NCI-H2081 (cell line): ENCODE data around the gene PALLD.
"Not testable (repeated sequence)": the region's sequence is repeated elsewhere in the genome, so short reads cannot be mapped to it uniquely, and the experiment has no call there.

Source experiments
- DNase-seq, 2 experiments: peaks; one replicate each; lab custom pipeline; 2025; lab: John Stamatoyannopoulos, UW

PALLD gene

GRCh38 chr4:168496834-168497233 is at the start of gene PALLD:
Gene PALLD (plus strand): TSS chr4:168497052.
- DNase-seq: no peak

DNA sequence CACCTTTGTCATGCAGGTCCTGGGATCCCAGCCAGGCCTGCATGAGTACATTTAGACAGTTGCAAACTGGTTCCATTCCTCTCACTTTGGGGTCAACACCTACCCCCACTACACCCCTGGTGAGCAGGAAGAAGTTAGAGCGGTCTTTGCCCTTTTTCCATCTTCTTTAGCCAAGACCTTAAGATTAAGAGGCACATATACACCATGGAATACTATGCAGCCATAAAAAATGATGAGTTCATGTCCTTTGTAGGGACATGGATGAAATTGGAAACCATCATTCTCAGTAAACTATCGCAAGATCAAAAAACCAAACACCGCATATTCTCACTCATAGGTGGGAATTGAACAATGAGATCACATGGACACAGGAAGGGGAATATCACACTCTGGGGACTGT is 47.8 kb upstream of the PALLD start:
- DNase-seq: not testable (repeated sequence)

DNA sequence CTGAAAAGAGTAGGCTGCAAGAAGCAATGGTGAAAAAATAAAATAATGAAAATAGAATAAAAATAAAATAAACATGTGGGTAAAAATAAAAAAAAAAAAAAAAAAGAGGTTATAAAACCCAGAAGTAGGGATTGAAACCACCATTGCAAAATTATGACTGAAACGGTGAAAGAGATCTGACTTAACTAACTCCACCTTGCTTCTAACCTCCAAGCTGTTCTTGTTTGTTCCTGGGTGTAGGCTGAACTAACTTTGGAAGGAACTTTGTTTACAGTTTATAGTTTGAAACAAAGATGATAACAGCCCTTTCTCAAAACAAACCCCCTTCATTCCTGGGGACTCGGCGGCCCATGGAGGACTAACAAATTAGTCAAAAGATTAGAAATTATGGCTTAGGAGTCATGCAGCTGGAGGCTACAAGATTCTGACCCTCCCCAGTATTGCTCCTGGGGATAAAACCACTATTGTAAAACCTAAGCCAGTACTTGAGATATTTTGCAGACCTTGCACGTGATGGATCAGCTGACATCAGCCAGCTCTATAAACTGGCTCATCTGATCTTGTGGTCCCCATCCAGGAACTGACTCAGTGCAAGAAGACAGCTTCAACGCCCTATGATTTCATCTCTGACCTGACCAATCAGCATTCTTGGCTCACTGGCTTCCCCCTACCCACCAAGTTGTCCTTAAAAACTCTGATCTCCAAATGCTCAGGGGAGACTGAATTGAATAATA is 47.0 kb upstream of the PALLD start:
- no peak for DNase-seq

DNA sequence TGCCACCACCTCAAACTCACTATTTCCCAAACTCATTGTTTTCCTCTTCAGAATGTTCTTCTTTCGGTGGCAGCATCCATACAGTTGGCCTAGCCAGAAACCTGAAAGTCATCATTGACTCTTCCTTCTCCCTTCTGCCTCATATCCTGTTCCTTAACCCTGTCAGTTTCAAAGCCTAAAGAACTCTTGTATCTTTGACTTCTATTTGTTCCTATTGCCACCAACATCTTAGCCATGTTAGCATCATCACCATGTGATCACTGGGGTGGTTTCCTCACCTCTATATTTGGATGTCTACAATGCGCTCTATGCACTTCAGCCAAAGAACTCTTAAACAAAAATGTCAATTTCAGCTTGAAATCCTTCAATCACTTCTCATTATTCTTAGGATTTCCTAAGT is 45.5 kb upstream of the PALLD start:
- no peak for DNase-seq

- no peak for DNase-seq
Observed at GRCh38 chr4:168451744-168452390, 45.0 kb upstream of the PALLD start.

DNA sequence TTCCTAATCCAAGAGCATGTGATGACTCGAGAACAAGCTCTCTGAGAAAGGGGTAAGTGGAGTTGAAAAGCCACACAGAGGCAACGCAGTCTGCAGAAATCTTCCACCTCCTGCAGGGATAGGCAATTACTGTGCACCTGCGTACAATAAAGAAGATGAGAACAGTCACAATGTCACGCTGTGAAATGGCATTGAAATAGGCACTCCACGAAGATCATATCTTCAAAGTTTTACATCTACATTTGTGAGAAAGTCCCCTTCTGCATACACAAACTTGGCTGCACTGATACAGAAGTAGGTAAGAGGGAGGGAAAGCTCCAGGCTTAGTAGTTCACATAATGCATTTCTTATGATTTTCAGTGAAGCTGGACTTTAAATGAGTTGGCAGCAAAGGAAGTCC is 43.7 kb upstream of the PALLD start:
- DNase-seq: peak; percentile 9 to 62

- not testable (repeated sequence) for DNase-seq
Observed at GRCh38 chr4:168458256-168458655, 38.6 kb upstream of the PALLD start.

DNA sequence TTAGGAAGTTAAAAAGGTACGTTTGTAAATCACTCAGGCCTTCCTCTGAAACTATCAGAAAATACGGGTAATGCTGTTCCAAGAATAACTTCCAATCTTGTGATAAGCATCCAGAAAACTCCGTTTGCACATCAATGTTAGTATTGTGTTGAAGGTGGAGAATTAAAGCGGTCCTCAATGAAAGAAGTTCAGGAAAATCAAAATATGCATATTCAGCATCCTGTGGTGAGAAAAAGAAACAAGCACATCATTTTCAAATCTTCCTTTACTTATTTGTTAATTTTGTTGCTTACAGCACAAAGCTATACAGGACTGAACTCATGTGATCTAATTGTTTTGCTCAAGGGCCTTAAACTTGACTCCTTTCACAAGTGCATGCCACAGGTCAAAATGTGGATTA is 35.0 kb upstream of the PALLD start:
- no peak for DNase-seq

DNA sequence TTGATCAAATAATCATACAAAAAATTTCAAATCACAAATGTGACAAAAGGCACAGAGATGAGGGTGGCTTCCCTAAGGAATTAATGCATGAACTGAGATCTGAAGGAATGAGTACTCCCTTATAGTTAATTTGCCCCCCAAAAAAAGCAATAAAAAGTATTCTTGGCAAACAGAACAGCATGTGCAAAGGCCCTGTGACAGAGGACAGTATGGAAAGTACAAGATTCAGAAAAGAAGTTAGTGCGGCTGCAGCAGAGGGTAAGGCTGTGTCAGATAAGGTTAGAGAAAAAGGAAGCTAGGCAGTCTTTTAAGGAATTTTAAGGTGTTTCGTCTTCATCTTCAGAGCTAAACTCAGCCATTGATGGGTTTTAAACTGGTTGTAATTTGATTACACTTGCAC is 23.9 kb upstream of the PALLD start:
- DNase-seq: no peak

DNA sequence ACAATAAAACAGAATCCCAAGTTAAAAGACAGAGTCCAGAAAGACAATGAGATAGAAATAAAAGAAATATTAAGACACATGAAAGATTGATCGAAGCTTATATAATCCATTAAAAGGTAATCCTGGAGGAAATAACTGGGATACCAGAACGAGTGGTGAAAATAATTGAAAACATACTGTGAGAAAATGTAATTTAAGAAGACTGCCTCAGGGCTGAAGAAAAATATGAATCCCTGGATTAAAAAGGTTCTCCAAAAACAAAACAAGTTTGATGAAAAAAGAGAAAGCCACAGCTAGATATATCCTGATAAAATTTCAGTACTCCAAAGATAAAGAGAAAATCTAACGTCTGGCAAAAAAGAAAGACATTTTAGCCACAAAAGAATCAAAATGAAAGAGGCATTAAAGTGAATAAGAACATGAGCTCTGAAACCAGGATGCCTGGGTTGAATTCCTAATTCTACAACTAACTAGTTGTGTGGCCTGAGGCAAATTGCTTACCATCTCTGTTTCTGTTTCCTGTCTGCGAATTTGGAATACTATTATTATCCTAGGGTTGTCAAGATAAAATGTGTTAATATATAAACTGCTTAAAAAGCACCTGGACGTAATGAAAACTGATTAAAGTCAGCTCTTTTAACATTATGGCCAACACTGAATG is 22.1 kb upstream of the PALLD start:
- DNase-seq: peak in 1 of 2 experiments; percentile 2

DNA sequence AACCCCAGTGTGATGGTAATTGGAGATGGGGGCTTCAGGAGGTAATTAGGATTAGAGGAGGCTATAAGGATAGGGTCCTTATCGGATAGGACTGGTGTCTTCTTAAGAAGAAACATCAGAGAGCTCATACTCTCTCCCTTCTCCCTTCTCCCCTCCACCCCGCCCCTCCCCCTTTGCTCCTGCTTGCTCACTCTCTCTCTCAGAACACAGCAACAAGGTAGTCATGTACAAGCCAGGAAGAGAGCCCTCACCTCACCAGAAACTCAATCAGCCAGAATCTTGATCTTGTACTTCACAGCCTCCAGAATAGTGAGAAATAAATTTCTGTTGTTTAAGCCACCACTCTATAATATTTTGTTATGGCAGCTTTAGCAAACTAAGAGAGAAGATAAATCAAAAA is 21.1 kb upstream of the PALLD start:
- DNase-seq: no peak

GRCh38 chr4:168478868-168479267 is 18.0 kb upstream of the PALLD start:
- DNase-seq: no peak

GRCh38 chr4:168480931-168481611 is 15.8 kb upstream of the PALLD start:
- peak; percentile 7 to 23 for DNase-seq

GRCh38 chr4:168483811-168484210 is 13.0 kb upstream of the PALLD start:
- DNase-seq: no peak

- no peak for DNase-seq
Observed at GRCh38 chr4:168484626-168485025, 12.2 kb upstream of the PALLD start.

DNA sequence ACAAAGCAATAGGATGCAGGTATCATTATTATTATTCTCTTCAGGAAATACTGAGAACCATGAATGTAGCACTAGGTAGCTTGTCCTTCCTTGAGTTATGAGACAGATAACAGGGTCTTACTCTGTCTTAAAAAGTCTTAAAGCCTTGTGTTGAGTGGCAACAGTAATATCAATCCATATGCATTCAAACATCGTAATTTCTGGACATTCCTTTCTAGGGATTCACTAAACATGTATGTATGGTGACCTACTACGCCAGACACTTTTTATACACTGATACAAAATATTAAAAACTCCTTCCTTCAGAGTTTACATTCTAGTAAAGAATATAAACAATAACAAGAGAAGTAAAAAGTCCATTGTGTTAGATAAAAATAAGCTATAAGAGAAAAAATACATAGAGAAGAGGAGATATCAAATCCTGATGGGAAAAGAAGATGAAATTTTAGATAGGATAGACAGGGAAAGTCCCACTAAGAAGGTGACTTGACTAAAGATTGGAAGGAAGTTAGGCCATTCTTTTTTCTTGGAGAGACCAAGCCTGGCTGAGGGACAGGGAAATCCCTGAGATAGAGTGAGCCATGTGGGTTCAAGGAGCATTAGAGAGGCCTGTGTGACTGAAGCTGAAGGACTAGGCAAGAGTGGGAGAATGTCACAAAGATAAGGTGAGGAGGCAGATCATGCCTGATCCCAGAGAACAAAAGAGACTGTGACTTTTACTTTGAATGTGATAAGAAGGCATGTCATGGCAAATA is 11.5 kb upstream of the PALLD start:
- DNase-seq: no peak

DNA sequence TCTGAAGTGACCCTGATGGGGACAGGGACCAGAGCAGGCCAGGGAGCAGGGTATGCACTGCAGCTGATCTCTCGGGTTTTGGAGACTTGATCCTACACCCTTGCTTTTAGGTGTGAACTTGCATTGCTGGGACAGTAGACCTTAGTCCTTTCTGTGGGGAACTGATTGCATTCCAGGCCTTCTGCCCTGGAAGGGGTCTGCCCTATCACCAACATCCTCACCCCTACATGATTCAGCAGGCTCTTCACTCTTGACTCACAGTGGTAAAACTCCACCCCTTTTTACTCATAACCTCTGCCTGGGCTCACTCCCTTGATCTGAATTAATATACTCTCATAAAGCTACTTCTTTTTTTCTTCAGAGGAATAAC is 10.0 kb upstream of the PALLD start:
- no peak for DNase-seq

DNA sequence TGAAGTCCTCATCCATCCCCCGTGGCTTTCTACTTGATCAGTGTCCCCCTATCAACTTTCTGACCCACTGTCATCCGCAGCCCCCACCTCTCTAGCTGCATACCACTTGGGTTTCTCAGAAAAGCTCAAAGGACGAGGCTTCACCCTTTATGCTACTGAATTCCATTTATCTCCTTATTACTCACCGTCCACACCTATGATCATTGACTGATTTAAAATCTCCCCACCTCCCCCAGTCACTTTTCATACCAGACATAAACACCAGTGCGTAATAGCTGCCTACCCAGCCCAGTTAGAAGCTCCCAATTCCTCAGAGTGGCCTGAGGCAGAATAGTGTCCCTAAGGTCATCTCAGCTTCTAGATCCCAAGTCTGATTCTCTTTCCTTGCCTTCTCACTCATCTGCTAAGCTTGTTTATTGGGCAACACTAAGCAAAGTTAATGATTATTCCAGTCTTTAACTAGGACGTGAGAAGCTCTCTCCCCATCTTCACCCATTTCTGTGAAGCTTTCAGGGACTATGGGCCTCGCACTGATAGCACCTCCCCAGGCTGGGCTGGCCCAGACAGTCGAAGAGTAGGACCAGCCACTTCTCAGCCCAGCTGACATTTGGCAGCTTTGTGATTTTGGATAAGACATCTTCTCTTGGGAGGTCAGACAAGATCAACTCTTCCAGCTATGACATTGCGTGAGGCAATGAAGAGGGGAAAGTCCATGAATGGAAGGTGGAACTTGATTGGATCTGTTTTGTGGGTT is 9.4 kb upstream of the PALLD start:
- no peak for DNase-seq

DNA sequence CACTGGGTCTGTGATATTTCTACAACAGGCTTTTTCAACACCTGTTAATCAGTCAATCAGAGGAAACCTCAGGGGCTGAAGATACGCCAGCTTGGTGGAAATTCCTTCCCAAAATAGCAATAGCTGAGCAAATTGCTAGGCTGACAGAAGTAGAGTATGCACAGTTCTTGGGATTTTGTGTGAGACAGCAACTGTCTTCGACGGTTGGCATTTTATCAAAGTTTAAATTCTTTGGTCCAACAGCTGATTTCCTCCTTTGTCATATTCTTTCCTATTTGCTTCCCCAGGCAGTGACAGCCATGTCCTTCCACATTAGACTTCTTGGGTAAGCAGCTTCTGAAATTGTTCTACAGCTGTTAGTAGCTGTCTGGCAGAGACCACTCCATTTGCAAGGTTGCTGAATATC is 8.0 kb upstream of the PALLD start:
- DNase-seq: no peak

DNA sequence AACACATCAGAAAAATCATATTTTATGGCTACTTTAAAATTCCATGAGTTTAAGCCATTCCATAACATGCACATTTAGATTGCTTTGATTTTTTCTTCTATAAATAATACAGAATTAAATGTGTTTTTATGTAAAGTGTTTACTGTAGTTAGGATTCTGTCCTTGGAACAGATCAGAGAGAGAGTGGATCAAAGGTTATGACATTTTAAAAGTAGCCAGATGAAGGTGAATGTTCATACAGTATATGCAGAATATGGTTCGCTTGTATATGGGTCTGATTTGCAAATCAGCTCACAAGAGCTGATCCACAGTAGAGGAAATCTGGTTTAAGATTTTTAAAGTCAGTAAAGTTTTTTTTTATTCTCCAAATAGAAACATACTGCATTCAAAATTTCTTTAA is 7.2 kb upstream of the PALLD start:
- DNase-seq: no peak

DNA sequence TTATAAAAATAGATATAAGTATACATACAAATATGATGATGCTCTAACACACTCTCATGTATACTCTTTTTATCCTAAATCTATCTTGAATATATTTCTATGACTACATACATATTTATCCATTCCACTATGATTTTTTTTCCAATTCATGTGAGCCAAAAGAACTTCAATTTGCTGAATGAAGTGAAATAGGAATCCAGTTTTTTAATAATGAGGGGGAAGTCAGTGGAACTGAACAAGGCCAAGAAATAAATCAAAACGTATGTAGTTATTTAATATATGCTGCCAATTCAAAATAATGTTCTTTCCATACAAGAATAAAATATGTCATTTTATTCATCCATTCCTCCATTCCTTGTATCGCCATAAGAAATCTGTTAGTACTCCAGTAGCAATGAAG is 6.1 kb upstream of the PALLD start:
- no peak for DNase-seq
